ENCODE data around the gene CYCS. TPM values are rescaled to one million over a fixed set of nuclear protein-coding genes. Genes with fewer than 3 reads are reported as not detected.
A peak's percentile ranks its signal among the peaks of the same experiment; 100 is the strongest.

CYCS gene
- total RNA-seq = 61.3 and 65.2 TPM in 2 replicates
- long read RNA-seq, full-length matches to known transcripts = 512 of 520 reads
- long read RNA-seq, partial matches to known transcripts = 3 of 520 reads
- long read RNA-seq, other reads (novel, unspliced or antisense) = 5 of 520 reads

DNA sequence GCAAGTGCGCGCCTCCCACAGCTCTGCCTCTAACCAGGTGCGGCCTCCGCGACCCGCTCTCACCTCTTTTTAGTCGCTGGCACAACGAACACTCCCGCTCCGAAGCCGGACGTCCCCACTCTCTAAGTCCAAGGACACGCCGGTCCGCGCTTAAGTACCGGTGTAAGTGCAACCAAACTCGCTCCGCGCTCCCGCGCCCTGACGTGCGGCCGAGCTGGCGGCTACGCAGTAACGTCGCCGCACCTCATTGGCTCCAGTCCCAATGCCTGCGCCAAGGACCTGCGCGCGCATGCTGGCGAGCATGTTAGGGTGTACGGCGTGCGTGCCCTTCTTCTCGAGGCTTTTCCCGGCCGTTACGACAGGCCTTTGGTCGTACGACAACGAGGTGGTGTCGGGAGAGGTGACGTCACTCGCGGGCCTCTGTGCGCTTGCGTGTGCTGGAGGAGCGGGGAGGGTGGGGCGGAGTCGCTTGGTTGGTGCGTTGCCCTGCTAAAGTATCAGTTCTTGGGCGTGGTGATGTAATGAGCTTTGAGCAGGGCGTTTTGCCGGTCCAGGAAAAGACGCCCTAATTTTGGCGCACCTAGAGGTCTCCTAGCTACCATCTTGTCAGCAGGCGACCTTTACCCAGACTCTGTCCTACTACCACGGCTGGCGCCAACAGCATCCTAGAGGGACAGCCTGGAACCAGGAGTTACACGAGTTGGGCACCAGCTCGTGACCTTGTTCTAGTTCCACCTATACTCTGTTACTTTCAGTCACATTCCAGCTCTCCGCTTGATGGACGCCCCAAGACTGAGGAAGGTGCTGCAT lies at the start of gene CYCS:
CYCS (minus strand) TSS at position 124 of the 810 bp plus-strand sequence. CDS start 1,141 bp downstream, outside the sequence.
- Mint-ChIP-seq H3K4me3 (ENCODE audit: unreplicated experiment) (peak within 1 kb of the TSS; percentile 100), H3K36me3 (ENCODE audit: unreplicated experiment) (peaks cover 16% of the 10 kb centered on the region), H3K27me3 (ENCODE audit: unreplicated experiment) (no peaks in the 10 kb centered on the region), H3K9me3 (ENCODE audit: unreplicated experiment) (no peaks in the 10 kb centered on the region), H3K27ac (ENCODE audit: unreplicated experiment) (peak within 1 kb of the TSS; percentile 100), H3K4me1 (ENCODE audit: unreplicated experiment) (peaks cover 18% of the 10 kb centered on the region)
- TF ChIP-seq, protein P1, sequence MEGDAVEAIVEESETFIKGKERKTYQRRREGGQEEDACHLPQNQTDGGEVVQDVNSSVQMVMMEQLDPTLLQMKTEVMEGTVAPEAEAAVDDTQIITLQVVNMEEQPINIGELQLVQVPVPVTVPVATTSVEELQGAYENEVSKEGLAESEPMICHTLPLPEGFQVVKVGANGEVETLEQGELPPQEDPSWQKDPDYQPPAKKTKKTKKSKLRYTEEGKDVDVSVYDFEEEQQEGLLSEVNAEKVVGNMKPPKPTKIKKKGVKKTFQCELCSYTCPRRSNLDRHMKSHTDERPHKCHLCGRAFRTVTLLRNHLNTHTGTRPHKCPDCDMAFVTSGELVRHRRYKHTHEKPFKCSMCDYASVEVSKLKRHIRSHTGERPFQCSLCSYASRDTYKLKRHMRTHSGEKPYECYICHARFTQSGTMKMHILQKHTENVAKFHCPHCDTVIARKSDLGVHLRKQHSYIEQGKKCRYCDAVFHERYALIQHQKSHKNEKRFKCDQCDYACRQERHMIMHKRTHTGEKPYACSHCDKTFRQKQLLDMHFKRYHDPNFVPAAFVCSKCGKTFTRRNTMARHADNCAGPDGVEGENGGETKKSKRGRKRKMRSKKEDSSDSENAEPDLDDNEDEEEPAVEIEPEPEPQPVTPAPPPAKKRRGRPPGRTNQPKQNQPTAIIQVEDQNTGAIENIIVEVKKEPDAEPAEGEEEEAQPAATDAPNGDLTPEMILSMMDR (IDR thresholded peaks at IDR 0.05) = no peak
- peak; percentile 100 for DNase-seq (ENCODE audit: extremely low spot score, unreplicated experiment)

DNA sequence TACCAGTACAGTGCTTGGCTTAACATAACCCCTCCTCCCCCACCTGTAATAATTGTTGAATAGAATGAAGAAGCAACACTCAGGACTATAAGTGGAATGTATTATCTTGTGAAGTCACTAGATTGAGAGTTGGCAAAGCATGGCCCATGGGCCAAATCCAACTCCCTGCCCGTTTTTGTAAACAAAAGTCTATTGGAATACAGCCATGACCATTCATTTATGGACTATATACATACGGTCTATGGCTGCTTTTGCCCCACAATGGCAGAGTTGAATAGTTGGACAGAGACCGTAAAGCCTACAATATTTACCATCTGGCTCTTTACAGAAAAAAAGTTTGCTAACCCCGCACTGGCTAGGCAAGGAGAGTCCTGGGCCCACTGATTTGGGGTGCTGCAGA lies 48.1 kb upstream of the CYCS start:
- no peak for DNase-seq (ENCODE audit: extremely low spot score, unreplicated experiment)
- Mint-ChIP-seq H3K4me1 (ENCODE audit: unreplicated experiment) (no peaks in the 10 kb centered on the region), H3K4me3 (ENCODE audit: unreplicated experiment) (no peak overlapping the region), H3K36me3 (ENCODE audit: unreplicated experiment) (peaks cover 3% of the 10 kb centered on the region), H3K9me3 (ENCODE audit: unreplicated experiment) (no peaks in the 10 kb centered on the region), H3K27ac (ENCODE audit: unreplicated experiment) (no peak overlapping the region), H3K27me3 (ENCODE audit: unreplicated experiment) (no peaks in the 10 kb centered on the region)
- TF ChIP-seq, protein P1 (IDR thresholded peaks at IDR 0.05) = no peak

DNA sequence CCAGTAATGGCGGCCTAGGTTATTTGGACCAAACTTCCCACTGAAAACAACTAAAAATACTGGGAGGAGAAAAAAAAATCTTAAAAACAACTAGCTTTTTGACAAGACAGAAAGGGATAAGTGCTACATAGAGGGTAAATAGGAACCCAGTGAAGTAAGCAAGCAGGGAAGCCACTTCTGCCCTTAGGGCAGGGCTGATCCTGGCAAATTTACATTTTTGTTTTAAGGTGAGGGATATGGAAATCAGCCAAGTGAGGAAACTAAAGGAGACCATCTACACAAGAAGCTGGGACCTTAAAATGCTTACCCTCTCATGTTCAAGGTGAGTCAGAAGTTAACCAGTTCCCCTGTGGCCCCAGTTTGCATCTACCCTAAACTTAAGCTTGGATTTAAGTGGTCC lies 46.5 kb upstream of the CYCS start:
- TF ChIP-seq, protein P1 (IDR thresholded peaks at IDR 0.05) = no peak
- Mint-ChIP-seq H3K4me3 (ENCODE audit: unreplicated experiment) (no peak overlapping the region), H3K36me3 (ENCODE audit: unreplicated experiment) (peaks cover 3% of the 10 kb centered on the region), H3K4me1 (ENCODE audit: unreplicated experiment) (no peaks in the 10 kb centered on the region), H3K9me3 (ENCODE audit: unreplicated experiment) (no peaks in the 10 kb centered on the region), H3K27ac (ENCODE audit: unreplicated experiment) (no peak overlapping the region), H3K27me3 (ENCODE audit: unreplicated experiment) (no peaks in the 10 kb centered on the region)
- DNase-seq (ENCODE audit: extremely low spot score, unreplicated experiment) = no peak

DNA sequence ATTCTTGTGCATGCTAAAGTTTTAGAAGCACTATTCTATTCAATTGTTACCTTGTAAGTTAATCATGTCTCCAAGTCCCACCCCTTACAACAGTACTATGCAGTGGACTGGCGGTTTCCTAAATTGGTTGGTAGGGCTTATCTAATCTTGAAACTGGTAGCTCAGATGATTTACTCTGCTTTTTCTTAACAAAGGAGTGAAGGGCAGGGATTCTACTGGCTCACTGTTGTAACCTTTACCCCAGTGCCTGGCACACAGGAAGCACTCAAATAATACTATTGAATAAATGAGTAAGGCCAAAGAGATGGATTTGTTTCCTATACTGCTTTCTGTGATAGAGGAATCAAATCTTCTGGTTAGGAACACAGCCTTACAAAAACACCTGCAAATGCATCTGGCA lies 46.0 kb upstream of the CYCS start:
- H3K4me3 Mint-ChIP-seq (ENCODE audit: unreplicated experiment) = no peak overlapping the region
- TF ChIP-seq, protein P1 (IDR thresholded peaks at IDR 0.05) = no peak

DNA sequence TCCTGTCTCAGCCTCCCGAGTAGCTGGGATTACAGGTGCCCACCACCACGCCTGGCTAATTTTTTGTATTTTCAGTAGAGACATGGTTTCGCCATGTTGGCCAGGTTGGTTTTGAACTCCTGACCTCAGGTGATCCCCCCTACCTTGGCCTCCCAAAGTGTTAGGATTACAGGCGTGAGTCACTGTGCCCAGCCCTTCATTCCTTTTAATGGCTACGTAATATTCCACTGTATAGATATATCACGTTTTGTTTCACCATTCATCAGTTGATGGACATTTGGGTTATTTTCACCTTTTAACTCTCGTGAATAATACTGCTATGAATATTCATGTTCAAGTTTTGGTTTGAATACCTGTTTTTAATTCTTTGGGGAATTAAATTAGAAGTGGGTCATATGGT lies 44.6 kb upstream of the CYCS start:
- no peaks in the 10 kb centered on the region for H3K27me3 Mint-ChIP-seq (ENCODE audit: unreplicated experiment)
- no peak for DNase-seq (ENCODE audit: extremely low spot score, unreplicated experiment)
- H3K4me3 Mint-ChIP-seq (ENCODE audit: unreplicated experiment) = no peak overlapping the region
- no peaks in the 10 kb centered on the region for H3K9me3 Mint-ChIP-seq (ENCODE audit: unreplicated experiment)
- no peak overlapping the region for H3K27ac Mint-ChIP-seq (ENCODE audit: unreplicated experiment)
- TF ChIP-seq, protein P1 (IDR thresholded peaks at IDR 0.05) = no peak
- no peaks in the 10 kb centered on the region for H3K4me1 Mint-ChIP-seq (ENCODE audit: unreplicated experiment)
- peaks cover 3% of the 10 kb centered on the region for H3K36me3 Mint-ChIP-seq (ENCODE audit: unreplicated experiment)

More for the DNA sequence above, 46.0 kb upstream of the CYCS start:
- Mint-ChIP-seq H3K9me3 (ENCODE audit: unreplicated experiment) (no peaks in the 10 kb centered on the region), H3K27me3 (ENCODE audit: unreplicated experiment) (no peaks in the 10 kb centered on the region), H3K27ac (ENCODE audit: unreplicated experiment) (no peak overlapping the region), H3K36me3 (ENCODE audit: unreplicated experiment) (peaks cover 3% of the 10 kb centered on the region), H3K4me1 (ENCODE audit: unreplicated experiment) (no peaks in the 10 kb centered on the region)
- no peak for DNase-seq (ENCODE audit: extremely low spot score, unreplicated experiment)
